Endometrial microvascular endothelial cells (primary cell): ENCODE data around the gene MYMK. TPM values are rescaled to one million over a fixed set of nuclear protein-coding genes. Genes with fewer than 3 reads are reported as not detected.
"Not testable (repeated sequence)": the region's sequence is repeated elsewhere in the genome, so short reads cannot be mapped to it uniquely, and the experiment has no call there.

Experiments used
- in situ Hi-C: cut with HindIII; loops from 2 replicates; pipeline ENCODE4 v1.10.0; 2017; ENCODE audit warnings: low sequenced_read_pairs, low pct_unique_long_range_greater_than_20kb; ENCODE audit errors: inconsistent ontology term
- total RNA-seq: library from RNA; depleted of rRNA; stranded (reverse); fragments of >200 nt; gene quantifications from one replicate; pipeline ENCODE4 v1.2.3, GENCODE V29; 2015; ENCODE audit errors: inconsistent ontology term

MYMK gene, protein sequence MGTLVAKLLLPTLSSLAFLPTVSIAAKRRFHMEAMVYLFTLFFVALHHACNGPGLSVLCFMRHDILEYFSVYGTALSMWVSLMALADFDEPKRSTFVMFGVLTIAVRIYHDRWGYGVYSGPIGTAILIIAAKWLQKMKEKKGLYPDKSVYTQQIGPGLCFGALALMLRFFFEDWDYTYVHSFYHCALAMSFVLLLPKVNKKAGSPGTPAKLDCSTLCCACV
- not detected for total RNA-seq

DNA sequence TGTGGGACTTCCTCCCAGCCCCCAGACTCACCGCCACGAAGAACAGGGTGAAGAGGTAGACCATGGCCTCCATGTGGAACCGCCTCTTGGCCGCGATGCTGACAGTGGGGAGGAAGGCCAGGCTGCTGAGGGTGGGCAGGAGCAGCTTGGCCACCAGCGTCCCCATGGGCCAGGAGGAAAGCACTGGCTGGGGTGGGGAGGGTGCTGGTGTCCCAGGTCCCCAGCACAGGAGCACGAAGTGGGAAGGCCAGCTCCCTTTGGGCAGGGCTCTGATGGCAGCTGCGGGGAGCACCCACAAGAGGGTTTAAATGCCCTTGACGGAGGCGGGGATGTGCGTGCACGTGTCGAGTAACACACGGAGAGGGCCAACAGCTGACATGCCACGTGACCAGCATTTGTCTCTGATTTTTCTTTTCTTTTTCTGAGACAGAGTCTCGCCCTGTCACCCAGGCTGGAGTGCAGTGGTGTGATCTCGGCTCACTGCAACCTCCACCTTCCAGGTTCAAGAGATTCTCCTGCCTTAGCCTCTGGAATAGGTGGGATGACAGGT is at the start of gene MYMK:
Gene MYMK (minus strand): TSS at position 281 of the 550 bp plus-strand sequence. CDS start 115 bp downstream, at position 166.
- in situ Hi-C loops, result no loop called here

DNA sequence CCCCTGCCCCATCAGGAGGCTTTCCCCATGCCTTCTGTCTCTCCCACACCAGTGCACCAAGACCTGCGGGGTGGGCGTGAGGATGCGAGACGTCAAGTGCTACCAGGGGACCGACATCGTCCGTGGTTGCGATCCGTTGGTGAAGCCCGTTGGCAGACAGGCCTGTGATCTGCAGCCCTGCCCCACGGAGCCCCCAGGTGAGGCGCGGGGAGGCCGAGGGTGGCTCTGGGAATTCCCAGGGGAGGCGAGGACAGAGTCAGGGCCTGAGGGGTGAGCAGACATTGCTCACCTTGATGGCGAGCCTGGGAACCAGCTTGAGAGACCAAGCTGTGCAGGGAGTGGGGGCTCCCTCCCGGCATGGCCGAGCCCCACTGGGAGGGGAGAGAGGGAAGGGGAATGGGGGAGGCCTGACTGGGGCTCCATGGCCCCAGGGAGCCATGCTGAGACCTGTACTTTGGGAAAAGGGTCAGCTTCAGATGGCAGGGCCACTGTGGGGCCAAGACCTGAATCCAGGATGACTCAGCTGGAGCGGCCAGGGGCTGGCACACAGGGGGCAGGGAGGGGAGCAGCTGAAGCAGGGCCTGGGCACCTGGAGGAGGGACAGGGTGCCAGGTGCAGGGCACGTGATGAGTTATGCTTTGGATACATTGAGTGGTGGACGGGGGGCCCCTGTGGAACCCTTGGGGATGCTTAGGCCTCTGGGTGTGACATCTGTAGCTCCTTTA is 49.2 kb upstream of the MYMK start:
- in situ Hi-C loops, result no loop called here

- in situ Hi-C loops, result no loop called here
These were observed 48.1 kb upstream of the MYMK start for GRCh38 chr9:133572821-133573361.

- in situ Hi-C loops, result no loop called here
These were observed 47.3 kb upstream of the MYMK start for GRCh38 chr9:133571896-133572595.

GRCh38 chr9:133571391-133571890 is 46.7 kb upstream of the MYMK start:
- in situ Hi-C loops, result no loop called here

DNA sequence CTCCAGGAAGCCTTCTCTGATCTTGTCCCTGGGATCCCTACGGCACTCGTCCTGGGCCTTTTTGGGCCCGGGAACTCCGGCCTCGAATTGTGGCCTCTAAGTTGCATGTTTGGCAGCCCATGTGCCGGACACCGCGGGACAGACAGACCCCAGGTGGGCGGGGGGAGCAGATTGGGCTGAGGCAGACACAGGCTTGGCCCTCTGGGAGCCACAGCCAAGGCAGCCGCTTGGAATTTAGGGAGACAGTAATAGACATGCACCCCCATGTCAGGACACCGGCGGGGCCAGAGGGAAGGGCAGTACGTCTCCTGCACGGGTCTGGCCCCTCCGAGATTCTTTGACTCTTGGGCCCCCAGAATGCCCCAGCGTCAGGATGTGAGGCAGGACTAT is 45.9 kb upstream of the MYMK start:
- in situ Hi-C loops, result no loop called here

- in situ Hi-C loops, result no loop called here
These were observed 45.3 kb upstream of the MYMK start for GRCh38 chr9:133569891-133570690.

GRCh38 chr9:133569121-133569785 is 44.5 kb upstream of the MYMK start:
- in situ Hi-C loops, result no loop called here

DNA sequence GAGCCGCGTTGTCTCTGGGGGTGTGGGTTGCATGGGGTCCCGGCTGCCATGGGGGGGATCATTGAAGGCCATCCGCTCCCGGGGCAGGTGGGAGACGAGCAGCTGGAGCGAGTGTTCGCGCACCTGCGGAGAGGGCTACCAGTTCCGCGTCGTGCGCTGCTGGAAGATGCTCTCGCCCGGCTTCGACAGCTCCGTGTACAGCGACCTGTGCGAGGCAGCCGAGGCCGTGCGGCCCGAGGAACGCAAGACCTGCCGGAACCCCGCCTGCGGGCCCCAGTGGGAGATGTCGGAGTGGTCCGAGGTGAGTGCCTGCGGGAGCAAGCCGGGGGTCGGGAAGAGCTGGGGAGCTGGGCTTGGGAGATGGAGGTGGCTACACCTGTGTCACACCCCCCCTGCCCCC is 43.4 kb upstream of the MYMK start:
- in situ Hi-C loops, result no loop called here

GRCh38 chr9:133566817-133567216 is 42.1 kb upstream of the MYMK start:
- in situ Hi-C loops, result no loop called here

GRCh38 chr9:133566382-133566781 is 41.6 kb upstream of the MYMK start:
- in situ Hi-C loops, result no loop called here

DNA sequence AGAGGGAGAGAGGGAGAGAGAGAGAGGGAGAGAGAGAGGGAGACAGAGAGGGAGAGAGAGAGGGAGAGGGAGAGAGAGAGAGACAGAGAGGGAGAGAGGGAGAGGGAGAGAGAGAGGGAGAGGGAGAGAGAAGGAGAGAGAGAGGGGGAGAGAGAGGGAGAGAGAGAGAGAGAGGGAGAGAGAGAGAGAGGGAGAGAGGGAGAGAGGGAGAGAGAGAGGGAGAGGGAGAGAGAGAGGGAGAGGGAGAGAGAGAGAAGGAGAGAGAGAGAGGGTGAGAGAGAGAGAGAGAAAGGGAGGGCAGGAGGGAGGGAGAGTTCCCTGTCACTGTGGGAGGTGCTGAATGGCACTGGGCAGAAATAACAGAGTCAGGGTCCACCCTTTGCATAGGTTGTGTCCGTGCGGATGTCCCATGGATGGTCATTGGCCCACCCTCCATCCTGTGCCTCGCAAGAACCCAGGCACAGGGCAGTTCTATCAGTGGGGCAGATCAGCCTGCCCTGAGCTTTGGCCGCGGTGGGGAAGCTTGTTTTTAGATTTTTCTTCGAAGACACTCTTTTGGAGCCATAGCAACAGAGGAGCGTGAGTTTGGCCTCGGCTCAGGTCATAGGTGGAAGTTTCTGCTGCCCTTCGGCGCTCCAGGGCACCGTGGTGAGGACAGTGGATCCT is 39.8 kb upstream of the MYMK start:
- in situ Hi-C loops, result no loop called here

DNA sequence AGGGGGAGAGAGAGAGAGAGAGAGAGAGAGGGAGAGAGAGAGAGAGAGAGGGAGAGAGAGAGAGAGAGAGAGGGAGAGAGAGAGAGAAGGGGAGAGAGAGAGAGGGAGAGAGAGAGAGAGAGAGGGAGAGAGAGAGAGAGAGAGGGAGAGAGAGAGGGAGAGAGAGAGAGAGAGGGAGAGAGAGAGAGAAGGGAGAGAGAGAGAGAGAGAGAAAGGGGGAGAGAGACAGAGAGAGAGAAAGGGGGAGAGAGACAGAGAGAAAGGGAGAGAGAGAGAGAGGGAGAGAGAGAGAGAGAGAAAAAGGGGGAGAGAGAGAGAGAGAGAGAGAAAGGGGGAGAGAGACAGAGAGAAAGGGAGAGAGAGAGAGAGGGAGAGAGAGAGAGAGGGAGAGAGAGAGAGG is 39.1 kb upstream of the MYMK start:
- in situ Hi-C loops, result not testable (repeated sequence)

- in situ Hi-C loops, result no loop called here
These were observed 38.6 kb upstream of the MYMK start for GRCh38 chr9:133563291-133563796.

GRCh38 chr9:133562611-133563290 is 38.0 kb upstream of the MYMK start:
- in situ Hi-C loops, result no loop called here

- in situ Hi-C loops, result no loop called here
These were observed 37.3 kb upstream of the MYMK start for GRCh38 chr9:133561976-133562554.
